GM21360 (cell line): Measurements from ENCODE around the gene SLC30A1.
"Not testable (repeated sequence)": the region's sequence is repeated elsewhere in the genome, so short reads cannot be mapped to it uniquely, and the experiment has no call there.

ENCODE experiments used
- ATAC-seq: cut with Tn5 transposase; IDR thresholded peaks from one replicate; pipeline ENCODE4 v1.9.1; 2021; ENCODE audit warnings: mild to moderate bottlenecking, moderate library complexity; ENCODE audit not compliant: unreplicated experiment

SLC30A1 gene

GRCh38 chr1:211549092-211549711 lies 29.8 kb downstream of the SLC30A1 start:
- ATAC-seq, result no peak

- ATAC-seq, result no peak
Measured at GRCh38 chr1:211548321-211549091, 30.5 kb downstream of the SLC30A1 start.

GRCh38 chr1:211547710-211548109 lies 31.3 kb downstream of the SLC30A1 start:
- no peak for ATAC-seq

- no peak for ATAC-seq
Measured at GRCh38 chr1:211546543-211546942, 32.4 kb downstream of the SLC30A1 start.

GRCh38 chr1:211543025-211543424 lies 35.9 kb downstream of the SLC30A1 start:
- no peak for ATAC-seq

GRCh38 chr1:211541720-211542477 lies 37.1 kb downstream of the SLC30A1 start:
- no peak for ATAC-seq

GRCh38 chr1:211541278-211541677 lies 37.7 kb downstream of the SLC30A1 start:
- no peak for ATAC-seq

- not testable (repeated sequence) for ATAC-seq
Measured at GRCh38 chr1:211540824-211541223, 38.1 kb downstream of the SLC30A1 start.

- no peak for ATAC-seq
Measured at GRCh38 chr1:211538287-211538686, 40.7 kb downstream of the SLC30A1 start.

- no peak for ATAC-seq
Measured at GRCh38 chr1:211537253-211537652, 41.7 kb downstream of the SLC30A1 start.

GRCh38 chr1:211536606-211537005 lies 42.4 kb downstream of the SLC30A1 start:
- ATAC-seq, result no peak

GRCh38 chr1:211535346-211535745 lies 43.6 kb downstream of the SLC30A1 start:
- no peak for ATAC-seq

- no peak for ATAC-seq
Measured at GRCh38 chr1:211534545-211535291, 44.2 kb downstream of the SLC30A1 start.

- no peak for ATAC-seq
Measured at GRCh38 chr1:211532088-211532444, 46.9 kb downstream of the SLC30A1 start.

GRCh38 chr1:211531194-211532087 lies 47.5 kb downstream of the SLC30A1 start:
- no peak for ATAC-seq

- no peak for ATAC-seq
Measured at GRCh38 chr1:211530102-211530501, 48.9 kb downstream of the SLC30A1 start.

- ATAC-seq, result no peak
Measured at GRCh38 chr1:211529453-211529852, 49.5 kb downstream of the SLC30A1 start.

- no peak for ATAC-seq
Measured at GRCh38 chr1:211529011-211529410, 50.0 kb downstream of the SLC30A1 start.

GRCh38 chr1:211527888-211528287 lies 51.1 kb downstream of the SLC30A1 start:
- no peak for ATAC-seq

GRCh38 chr1:211527006-211527405 lies 52.0 kb downstream of the SLC30A1 start:
- peak; percentile 74 for ATAC-seq
